ENCODE measurements around the gene BCAN. TPM values are rescaled to one million over a fixed set of nuclear protein-coding genes. Genes with fewer than 3 reads are reported as not detected.
"Not testable (repeated sequence)": the region's sequence is repeated elsewhere in the genome, so short reads cannot be mapped to it uniquely, and the experiment has no call there.

The BCAN gene
- total RNA-seq, 1 donor = not detected

DNA sequence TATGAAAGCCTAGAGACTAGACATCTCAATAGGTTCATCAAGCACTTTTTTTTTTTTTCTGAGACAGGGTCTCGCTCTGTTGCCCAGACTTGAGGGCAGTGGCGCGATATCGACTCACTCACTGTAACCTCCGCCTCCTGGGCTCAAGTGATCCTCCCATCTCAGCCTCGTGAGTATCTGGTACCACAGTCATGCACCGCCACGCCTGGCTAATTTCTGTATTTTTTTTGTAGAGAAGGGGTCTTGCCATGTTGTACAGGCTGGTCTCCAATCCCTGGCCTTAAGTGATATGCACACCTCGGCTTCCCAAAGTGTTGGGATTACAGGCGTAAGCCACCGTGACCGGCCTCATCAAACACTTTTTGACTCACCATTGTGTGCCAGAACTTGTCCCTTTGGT lies 40.0 kb upstream of the BCAN start:
- no peak for DNase-seq (ENCODE audit: low read depth)
- TF ChIP-seq, protein P1, sequence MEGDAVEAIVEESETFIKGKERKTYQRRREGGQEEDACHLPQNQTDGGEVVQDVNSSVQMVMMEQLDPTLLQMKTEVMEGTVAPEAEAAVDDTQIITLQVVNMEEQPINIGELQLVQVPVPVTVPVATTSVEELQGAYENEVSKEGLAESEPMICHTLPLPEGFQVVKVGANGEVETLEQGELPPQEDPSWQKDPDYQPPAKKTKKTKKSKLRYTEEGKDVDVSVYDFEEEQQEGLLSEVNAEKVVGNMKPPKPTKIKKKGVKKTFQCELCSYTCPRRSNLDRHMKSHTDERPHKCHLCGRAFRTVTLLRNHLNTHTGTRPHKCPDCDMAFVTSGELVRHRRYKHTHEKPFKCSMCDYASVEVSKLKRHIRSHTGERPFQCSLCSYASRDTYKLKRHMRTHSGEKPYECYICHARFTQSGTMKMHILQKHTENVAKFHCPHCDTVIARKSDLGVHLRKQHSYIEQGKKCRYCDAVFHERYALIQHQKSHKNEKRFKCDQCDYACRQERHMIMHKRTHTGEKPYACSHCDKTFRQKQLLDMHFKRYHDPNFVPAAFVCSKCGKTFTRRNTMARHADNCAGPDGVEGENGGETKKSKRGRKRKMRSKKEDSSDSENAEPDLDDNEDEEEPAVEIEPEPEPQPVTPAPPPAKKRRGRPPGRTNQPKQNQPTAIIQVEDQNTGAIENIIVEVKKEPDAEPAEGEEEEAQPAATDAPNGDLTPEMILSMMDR (IDR thresholded peaks at IDR 0.05; ENCODE audit: insufficient read depth, low read length) = no peak
- H3K4me3 ChIP-seq (ENCODE audit: low read depth, low read length) = peak overlapping the region; percentile 94

DNA sequence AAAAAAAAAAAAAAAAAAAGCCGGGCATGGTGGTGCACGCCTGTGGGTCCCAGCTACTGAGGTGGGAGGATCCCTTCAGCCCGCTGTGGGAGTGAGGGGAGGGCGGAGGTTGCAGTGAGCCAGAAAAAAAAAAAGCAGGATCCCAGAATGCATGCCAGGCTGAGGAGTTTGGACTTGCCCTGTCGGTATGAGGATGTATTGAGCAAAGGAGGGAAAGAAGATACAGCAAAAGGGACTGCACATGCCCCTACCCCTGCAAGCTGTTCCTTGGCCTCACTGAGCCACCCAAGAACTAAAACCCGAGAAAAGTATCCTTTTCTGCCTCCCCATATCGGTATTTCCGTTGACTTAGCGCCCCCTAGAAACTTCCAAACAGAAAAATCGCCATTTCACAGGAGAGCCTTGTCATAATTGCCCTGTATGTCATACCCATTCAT lies 39.3 kb upstream of the BCAN start:
- TF ChIP-seq, protein P1 (IDR thresholded peaks at IDR 0.05; ENCODE audit: insufficient read depth, low read length) = peak; percentile 35
- no peak for DNase-seq (ENCODE audit: low read depth)
- H3K4me3 ChIP-seq (ENCODE audit: low read depth, low read length) = no peak overlapping the region

DNA sequence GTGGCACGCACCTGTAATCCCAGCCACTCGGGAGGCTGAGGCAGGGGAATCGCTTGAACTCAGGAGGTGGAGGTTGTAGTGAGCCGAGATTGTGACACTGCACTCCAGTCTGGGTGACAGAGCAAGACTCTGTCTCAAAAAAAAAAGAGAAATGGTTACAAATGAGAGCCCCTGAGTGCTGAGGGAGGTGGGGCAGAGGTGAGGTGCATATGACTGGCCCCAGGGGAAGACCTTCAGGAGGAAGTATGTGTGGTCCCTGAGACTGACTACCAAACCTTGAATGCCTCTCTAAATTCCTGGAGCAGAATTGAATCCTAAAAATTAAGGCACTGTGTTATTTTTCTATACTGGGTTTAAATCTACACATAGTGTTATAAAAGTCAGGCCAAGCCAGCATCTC lies 34.6 kb upstream of the BCAN start:
- not testable (repeated sequence) for DNase-seq (ENCODE audit: low read depth); H3K4me3 ChIP-seq (ENCODE audit: low read depth, low read length)

DNA sequence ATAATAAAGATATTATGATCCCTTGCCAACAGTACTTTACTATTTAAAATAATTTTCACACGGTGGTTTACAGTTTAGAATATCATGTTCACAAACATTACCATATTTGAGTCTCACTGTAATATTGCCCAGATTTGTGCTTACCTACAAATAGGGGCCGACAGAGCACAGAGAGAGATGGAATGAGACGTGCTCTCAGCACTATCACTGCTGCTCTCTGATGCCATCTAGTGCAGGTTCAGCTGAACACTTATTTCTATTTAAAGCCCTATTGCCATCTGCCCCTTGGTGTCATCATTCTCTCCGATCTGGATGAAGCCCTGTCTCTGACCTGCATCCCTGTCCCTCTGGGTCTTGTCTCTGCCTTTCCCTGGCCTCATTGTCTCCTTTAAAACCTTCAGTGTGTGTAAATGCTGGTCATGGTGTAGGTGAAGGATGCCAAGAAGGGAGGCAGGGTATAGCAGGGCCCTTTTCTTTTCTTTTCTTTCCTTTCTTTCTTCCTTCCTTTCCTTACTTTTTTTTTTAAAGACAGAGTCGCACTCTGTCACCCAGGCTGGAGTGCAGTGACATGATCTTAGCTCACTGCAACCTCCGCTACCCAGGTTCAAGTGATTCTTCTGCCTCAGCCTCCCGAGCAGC lies 33.8 kb upstream of the BCAN start:
- TF ChIP-seq, protein P1 (IDR thresholded peaks at IDR 0.05; ENCODE audit: insufficient read depth, low read length) = peak; percentile 89
- DNase-seq (ENCODE audit: low read depth) = peak; percentile 82
- H3K4me3 ChIP-seq (ENCODE audit: low read depth, low read length) = no peak overlapping the region

DNA sequence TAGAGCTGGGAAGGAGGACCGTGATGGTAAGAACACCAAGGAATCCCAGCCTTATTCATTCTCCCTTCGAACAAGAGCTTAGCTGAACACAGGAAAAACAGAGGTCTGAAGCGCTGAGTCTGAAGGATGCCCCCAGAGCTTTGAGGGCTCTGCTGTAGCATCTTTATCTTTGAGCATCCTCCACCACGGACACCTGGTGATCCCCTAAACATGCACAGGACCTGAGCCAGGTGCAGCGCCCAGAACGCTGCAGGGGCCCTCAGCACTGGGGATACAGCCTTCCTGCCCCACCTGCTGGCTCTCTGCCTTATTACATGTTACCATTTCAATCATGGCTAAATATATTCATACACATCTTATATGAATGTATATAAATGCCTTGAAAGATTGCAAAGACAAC lies 32.9 kb upstream of the BCAN start:
- DNase-seq (ENCODE audit: low read depth) = no peak
- TF ChIP-seq, protein P1 (IDR thresholded peaks at IDR 0.05; ENCODE audit: insufficient read depth, low read length) = peak; percentile 37
- no peak overlapping the region for H3K4me3 ChIP-seq (ENCODE audit: low read depth, low read length)

DNA sequence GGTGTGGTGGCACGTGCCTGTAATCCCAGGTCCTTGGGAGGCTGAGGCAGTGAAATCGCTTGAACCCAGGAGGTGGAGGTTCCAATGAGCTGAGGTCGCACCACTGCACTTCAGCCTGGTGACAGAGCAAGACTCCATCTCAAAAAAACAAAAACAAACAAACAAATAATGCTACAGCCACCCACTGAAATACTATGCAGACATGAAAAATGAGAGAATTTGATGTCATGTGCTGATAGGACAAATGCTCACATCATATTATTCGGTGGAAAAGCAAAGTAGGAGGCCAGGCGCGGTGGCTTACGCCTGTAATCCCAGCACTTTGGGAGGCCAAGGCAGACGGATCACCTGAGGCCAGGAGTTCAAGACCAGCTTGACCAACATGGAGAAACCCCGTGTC lies 31.8 kb upstream of the BCAN start:
- not testable (repeated sequence) for DNase-seq (ENCODE audit: low read depth)

DNA sequence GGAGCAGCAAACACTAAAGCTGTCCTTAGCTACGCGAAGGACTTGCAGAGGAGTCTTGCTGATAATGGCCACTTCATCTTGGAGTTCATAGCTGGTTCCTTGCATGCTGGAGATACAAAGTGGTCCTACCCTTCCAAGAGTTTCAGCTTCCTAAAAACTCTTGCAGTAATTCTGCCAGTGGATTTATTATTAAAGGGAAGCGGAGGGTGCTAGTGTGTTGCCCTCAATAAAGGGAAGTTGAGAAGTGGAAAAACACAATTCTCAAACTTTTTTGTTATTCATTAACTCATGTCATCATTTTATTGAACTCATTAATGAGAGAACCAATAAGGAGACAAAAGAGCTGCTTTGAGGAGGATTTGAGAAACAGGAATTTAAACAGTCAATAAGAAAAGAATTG lies 29.3 kb upstream of the BCAN start:
- TF ChIP-seq, protein P1 (IDR thresholded peaks at IDR 0.05; ENCODE audit: insufficient read depth, low read length) = no peak
- no peak overlapping the region for H3K4me3 ChIP-seq (ENCODE audit: low read depth, low read length)
- DNase-seq (ENCODE audit: low read depth) = no peak

More for the DNA sequence above, 31.8 kb upstream of the BCAN start:
- H3K4me3 ChIP-seq (ENCODE audit: low read depth, low read length) = not testable (repeated sequence)

DNA sequence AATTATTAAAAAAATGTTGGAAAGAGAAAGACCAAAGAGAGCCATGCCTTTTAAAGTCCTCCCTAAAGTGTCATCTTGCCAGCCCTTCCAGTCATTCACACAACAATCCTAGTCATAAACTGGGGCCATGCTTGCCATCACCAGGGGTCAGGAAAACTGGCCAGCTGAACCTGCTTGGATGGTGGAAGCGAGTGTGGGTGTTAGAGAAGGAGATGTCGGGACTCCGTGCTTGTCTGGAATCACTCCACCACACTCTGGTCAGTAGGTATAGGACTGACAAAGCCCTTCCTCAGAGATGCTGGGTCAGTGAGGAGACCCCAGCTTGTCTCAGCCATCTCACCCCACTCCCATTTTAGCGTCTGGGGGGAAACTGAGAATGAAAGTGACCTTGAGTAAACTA lies 26.0 kb upstream of the BCAN start:
- no peak for DNase-seq (ENCODE audit: low read depth)
- TF ChIP-seq, protein P1 (IDR thresholded peaks at IDR 0.05; ENCODE audit: insufficient read depth, low read length) = no peak
- no peak overlapping the region for H3K4me3 ChIP-seq (ENCODE audit: low read depth, low read length)
